SH-SY5Y (cell line): ENCODE data around the gene TMOD2.

Source experiments
- GATA2 ChIP-seq: IDR thresholded peaks from 2 replicates; pipeline ENCODE4 v1.6.1; 2011; ENCODE audit warnings: mild to moderate bottlenecking, low read depth, low read length
- GATA3 ChIP-seq: IDR thresholded peaks from 2 replicates; pipeline ENCODE4 v1.6.1; 2011; ENCODE audit warnings: low read depth, mild to moderate bottlenecking, low read length, moderate library complexity

DNA sequence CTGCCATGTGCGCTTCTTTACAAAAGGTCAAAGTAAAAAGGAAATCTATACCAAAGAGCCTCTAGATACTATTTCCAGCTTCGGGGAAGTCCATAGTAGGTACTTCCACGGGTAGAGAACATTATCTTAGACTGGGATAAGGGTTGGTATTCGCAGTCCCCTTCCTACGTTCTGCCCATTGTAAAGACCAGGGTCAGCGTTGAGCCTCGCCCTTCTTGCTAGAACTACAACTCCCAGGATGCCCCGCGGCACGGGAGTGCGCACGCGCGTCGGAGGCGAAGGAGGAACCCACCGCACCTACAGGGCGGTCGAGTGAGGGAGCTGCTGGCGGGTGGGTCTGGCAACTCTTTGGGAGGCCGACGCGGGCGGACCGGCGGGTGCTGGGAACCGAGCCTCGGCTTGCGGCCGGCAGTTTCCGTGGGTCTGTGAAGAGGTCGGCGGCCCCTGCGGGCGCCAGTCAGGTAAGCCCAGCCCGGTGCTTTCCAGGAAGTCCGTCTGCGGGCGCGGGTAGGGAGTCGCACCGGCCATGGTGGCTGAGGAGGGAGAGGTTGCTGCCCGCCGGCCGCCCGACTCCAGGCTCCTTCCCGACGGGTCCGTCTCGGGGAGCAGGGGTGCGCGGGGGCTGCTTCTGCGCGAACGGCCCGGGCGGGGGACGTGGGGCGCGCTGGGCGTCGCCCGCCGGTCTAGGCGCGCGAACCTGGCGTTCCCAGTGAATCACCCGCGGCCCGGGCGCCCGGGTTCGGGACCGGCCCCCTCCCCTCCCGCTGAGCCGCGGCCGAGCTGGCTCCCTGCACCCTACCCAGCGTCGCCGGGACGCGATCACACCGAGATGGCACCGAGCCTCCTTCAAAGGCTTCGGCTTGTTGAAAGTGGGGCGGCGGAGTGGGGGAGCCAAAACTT, 78.2 kb downstream of the TMOD2 start, which contains the start of gene TMOD3:
- no peak for TF ChIP-seq GATA3
- TF ChIP-seq GATA2, result no peak
